ENCODE results near the gene TTC3. TPM values are rescaled to one million over a fixed set of nuclear protein-coding genes. Genes with fewer than 3 reads are reported as not detected.

TTC3 gene
- total and polyA plus RNA-seq, 10 of the 15 experiments (the other 5 are each of a cell fraction or from before 2014, with no cell fraction given): 23.1 to 94.9 (median 72.7) TPM

DNA sequence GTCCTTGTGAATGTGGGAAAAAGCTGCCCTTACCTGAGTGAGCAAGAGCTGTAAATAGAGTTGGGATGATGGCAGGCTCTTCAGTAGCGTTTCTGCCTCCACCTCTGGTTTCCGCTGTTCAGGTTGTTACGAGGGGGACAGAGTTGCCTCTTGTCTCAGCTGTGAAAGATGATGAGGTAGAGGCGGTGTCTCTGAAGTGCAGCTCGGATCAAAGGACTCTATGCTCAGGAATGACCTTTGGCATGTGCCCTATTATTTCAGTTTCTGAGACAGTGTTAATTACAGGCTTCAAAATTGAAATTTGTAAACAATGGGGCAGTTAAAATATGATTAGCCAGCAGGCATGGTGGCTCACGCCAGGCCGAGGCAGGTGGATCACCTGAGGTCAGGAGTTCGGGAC, 123.8 kb downstream of the TTC3 start (continued):
- TF ChIP-seq ZNF592 (IDR thresholded peaks at IDR 0.05) (no peak), MEF2A (IDR thresholded peaks at IDR 0.05; ENCODE audit: insufficient read depth, low read depth, low read length) (no peak), ZBTB11 (CRISPR knock-in tag; IDR thresholded peaks at IDR 0.05) (no peak), ASH2L (IDR thresholded peaks at IDR 0.05; ENCODE audit: borderline replicate concordance, low read depth) (no peak)

DNA sequence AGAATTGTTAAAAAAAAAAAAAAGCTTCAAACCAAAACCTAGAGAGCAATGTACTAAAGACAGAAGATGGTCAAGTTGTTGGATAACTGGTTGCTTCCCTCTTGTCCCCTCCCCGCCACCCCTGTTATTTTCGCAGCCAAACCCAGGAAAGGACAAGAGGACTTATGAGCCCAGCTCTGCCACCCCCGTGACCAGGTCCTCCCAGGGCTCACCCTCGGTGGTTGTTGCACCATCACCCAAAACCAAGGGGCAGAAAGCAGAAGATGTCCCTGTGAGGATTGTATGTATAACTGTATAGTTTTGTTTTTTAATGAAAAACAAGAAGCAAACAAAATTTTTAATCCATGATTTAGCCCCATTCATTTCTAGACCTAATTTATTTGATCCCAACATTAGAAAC, 124.7 kb downstream of the TTC3 start:
- no peak overlapping the region for H2AFZ ChIP-seq (ENCODE audit: control insufficient read depth, low read depth, low read length)
- H3K79me2 ChIP-seq (ENCODE audit: control insufficient read depth, insufficient read depth, low read length): no peaks in the 10 kb centered on the region
- WGBS (ENCODE audit: insufficient coverage, insufficient replicate concordance, low lambda C conversion rate, missing lambda C conversion rate): 100% methylated on average over 4 of the region's 4 CpGs
- ChIA-PET CTCF (no interaction called here), SMC1A (ENCODE audit: uncharacterized antibody, unreplicated experiment) (interaction anchor here (0.7 kb wide), 1 partner anchor 8 kb away, joined by 3 read pairs; no protein-coding TSS in a partner anchor), POLR2A (interaction anchor here (0.7 kb wide), 1 partner anchor 298 kb away, joined by 3 read pairs; no protein-coding TSS in a partner anchor), RAD21 (ENCODE audit: unreplicated experiment) (no interaction called here)
- H3K27me3 ChIP-seq (replicated peaks in 1 of 2; ENCODE audit: control insufficient read depth in 2 of 2, insufficient read depth in 2 of 2, low read length in 1 of 2): no peaks in the 10 kb centered on the region
- H3K9me3 ChIP-seq (replicated peaks; ENCODE audit: control insufficient read depth, insufficient read depth, low read length): no peaks in the 10 kb centered on the region
- no peak overlapping the region for H3K9ac ChIP-seq (ENCODE audit: control insufficient read depth, insufficient read depth, low read length)
- peaks cover 13 to 32% of the 10 kb centered on the region in 2 experiments for H3K36me3 ChIP-seq (ENCODE audit: control insufficient read depth in 2 of 2, insufficient read depth in 2 of 2, low read length in 1 of 2)
- BruUV-seq (replicated peaks): no TSS peak
- H3K4me2 ChIP-seq (ENCODE audit: control insufficient read depth, insufficient read depth): no peak overlapping the region
- H3K4me3 ChIP-seq: no peak overlapping the region
- ATAC-seq: no peak
- in situ Hi-C loops (cut with MboI) (no loop called here), intact Hi-C loops (cut with micrococcal nuclease; ENCODE audit: unreplicated experiment) (no loop called here)
- no peak overlapping the region for H3K27ac ChIP-seq (ENCODE audit: control insufficient read depth, insufficient read depth)
- no peaks in the 10 kb centered on the region for H3K4me1 ChIP-seq (ENCODE audit: control insufficient read depth, insufficient read depth, low read length)
- FAIRE-seq: no peak
- no peak for DNase-seq (ENCODE audit: low read depth, low spot score)
- no peaks in the 10 kb centered on the region for H4K20me1 ChIP-seq (ENCODE audit: control insufficient read depth, insufficient read depth)
- TF ChIP-seq POLR2AphosphoS5 (IDR thresholded peaks at IDR 0.05; ENCODE audit: low read length) (no peak), ZNF207 (IDR thresholded peaks at IDR 0.05; ENCODE audit: borderline replicate concordance) (no peak), IKZF1 (conservative IDR thresholded peaks at IDR 0.05) (no peak), NBN (IDR thresholded peaks at IDR 0.05) (no peak), E4F1 (IDR thresholded peaks at IDR 0.05; ENCODE audit: borderline replicate concordance, partially characterized antibody) (no peak), PAX8 (IDR thresholded peaks at IDR 0.05) (no peak)
- TF ChIP-seq, protein P1, sequence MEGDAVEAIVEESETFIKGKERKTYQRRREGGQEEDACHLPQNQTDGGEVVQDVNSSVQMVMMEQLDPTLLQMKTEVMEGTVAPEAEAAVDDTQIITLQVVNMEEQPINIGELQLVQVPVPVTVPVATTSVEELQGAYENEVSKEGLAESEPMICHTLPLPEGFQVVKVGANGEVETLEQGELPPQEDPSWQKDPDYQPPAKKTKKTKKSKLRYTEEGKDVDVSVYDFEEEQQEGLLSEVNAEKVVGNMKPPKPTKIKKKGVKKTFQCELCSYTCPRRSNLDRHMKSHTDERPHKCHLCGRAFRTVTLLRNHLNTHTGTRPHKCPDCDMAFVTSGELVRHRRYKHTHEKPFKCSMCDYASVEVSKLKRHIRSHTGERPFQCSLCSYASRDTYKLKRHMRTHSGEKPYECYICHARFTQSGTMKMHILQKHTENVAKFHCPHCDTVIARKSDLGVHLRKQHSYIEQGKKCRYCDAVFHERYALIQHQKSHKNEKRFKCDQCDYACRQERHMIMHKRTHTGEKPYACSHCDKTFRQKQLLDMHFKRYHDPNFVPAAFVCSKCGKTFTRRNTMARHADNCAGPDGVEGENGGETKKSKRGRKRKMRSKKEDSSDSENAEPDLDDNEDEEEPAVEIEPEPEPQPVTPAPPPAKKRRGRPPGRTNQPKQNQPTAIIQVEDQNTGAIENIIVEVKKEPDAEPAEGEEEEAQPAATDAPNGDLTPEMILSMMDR (IDR thresholded peaks at IDR 0.05 in 2 of 3, conservative IDR thresholded peaks at IDR 0.05 in 1 of 3; ENCODE audit: control insufficient read depth in 2 of 3, extremely low read depth in 1 of 3, insufficient read depth in 1 of 3, low read depth in 3 of 3, low read length in 3 of 3): no peak

Measured in GM12878 (cell line).